ENCODE results near the gene SRR.

SRR gene

DNA sequence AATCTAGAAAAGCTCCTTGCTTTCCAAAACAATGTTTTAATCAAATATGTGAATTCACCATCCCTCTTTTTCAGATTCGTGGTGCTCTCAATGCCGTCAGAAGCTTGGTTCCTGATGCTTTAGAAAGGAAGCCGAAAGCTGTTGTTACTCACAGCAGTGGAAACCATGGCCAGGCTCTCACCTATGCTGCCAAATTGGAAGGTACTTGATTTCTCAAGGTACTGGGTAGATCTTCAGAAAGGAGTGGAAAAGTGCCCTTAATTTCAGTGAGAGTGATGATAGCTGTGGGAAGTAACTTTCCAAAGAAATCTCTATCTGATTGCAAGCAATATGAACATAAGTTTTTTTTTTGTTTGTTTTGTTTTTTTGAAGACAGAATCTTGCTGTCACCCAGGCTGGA, 14.0 kb downstream of the SRR start:
- H3K9me3 ChIP-seq (ENCODE audit: control insufficient read depth, low read length) = no peaks in the 10 kb centered on the region
- WGBS, 2 experiments = 93 to 95% methylated on average over 3 of the region's 3 CpGs

DNA sequence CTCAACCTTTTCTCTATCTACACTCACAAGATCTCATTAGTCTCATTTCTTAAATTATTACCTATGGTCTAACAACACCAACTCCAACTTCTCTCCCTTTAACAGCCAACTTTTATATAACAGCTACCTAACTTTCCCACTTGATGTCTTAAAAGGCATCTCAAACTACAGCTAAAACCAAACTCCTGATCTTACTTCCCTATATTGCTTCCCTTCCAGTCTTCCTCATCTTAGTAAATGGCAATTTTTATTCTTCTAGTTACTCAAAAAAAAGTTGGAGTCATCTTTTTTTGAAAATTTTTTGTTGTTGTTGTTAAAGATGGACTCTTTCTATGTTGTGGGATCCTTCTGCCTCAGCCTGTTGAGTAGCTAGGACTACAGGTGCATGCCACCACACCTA, 15.3 kb downstream of the SRR start:
- Histone ChIP-seq H3K27me3 (ENCODE audit: control insufficient read depth, insufficient read depth, low read length, poor library complexity, severe bottlenecking) (no peaks in the 10 kb centered on the region), H3K9me3 (ENCODE audit: control insufficient read depth, low read length) (no peaks in the 10 kb centered on the region), H3K4me1 (ENCODE audit: control insufficient read depth, insufficient read depth, low read length) (no peaks in the 10 kb centered on the region), H3K36me3 (ENCODE audit: control insufficient read depth, insufficient read depth, low read length) (peaks cover 15% of the 10 kb centered on the region), H3K4me3 (ENCODE audit: insufficient read depth, low read depth, low read length) (no peak overlapping the region), H3K27ac (ENCODE audit: insufficient read depth, low read depth, low read length, poor library complexity, severe bottlenecking) (no peak overlapping the region)

More for the DNA sequence above, 14.0 kb downstream of the SRR start:
- Histone ChIP-seq H3K4me3 (ENCODE audit: insufficient read depth, low read depth, low read length) (no peak overlapping the region), H3K4me1 (ENCODE audit: control insufficient read depth, insufficient read depth, low read length) (no peaks in the 10 kb centered on the region), H3K36me3 (ENCODE audit: control insufficient read depth, insufficient read depth, low read length) (peaks cover 2% of the 10 kb centered on the region), H3K27ac (ENCODE audit: insufficient read depth, low read depth, low read length, poor library complexity, severe bottlenecking) (no peak overlapping the region), H3K27me3 (ENCODE audit: control insufficient read depth, insufficient read depth, low read length, poor library complexity, severe bottlenecking) (no peaks in the 10 kb centered on the region)

DNA sequence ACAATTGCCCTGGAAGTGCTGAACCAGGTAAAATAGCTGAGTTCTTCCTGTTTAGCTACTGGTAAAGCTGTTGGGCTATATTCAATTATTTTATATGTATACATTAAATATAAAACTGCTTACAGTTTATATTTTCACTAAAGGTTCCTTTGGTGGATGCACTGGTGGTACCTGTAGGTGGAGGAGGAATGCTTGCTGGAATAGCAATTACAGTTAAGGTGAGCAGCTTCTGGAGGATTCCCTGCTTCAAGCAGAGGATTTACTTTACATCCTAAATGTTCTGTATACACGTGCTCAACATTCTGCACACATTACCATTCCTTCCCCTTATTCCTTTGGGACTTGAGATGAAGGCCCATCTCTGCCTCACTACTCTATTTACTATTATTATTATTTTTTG, 17.6 kb downstream of the SRR start:
- no peak overlapping the region for H3K27ac ChIP-seq (ENCODE audit: insufficient read depth, low read depth, low read length, poor library complexity, severe bottlenecking)
- H3K36me3 ChIP-seq (ENCODE audit: control insufficient read depth, insufficient read depth, low read length) = peaks cover 38% of the 10 kb centered on the region
- H3K27me3 ChIP-seq (ENCODE audit: control insufficient read depth, insufficient read depth, low read length, poor library complexity, severe bottlenecking) = no peaks in the 10 kb centered on the region
- H3K4me3 ChIP-seq (ENCODE audit: insufficient read depth, low read depth, low read length) = no peak overlapping the region
- H3K9me3 ChIP-seq (ENCODE audit: control insufficient read depth, low read length) = no peaks in the 10 kb centered on the region
- no peaks in the 10 kb centered on the region for H3K4me1 ChIP-seq (ENCODE audit: control insufficient read depth, insufficient read depth, low read length)
- WGBS, 2 experiments = 88 to 89% methylated on average over 1 of the region's 1 CpG

DNA sequence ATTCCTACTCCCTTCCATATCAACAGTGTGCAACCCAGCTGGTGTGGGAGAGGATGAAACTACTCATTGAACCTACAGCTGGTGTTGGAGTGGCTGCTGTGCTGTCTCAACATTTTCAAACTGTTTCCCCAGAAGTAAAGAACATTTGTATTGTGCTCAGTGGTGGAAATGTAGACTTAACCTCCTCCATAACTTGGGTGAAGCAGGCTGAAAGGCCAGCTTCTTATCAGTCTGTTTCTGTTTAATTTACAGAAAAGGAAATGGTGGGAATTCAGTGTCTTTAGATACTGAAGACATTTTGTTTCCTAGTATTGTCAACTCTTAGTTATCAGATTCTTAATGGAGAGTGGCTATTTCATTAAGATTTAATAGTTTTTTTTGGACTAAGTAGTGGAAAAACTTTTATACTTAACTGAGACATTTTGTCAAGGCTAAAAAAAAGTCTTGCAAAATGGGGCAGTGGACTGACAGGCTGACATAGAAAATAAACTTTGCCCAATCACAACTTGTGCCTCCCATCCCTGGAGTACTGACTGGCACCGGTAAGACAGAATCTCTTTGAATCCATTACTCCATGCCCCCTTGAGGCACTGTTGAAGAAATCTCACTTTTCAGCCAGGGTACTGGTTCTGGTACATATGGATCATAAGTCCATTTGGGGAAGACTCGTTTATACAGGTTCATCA, 20.0 kb downstream of the SRR start:
- H3K27me3 ChIP-seq (ENCODE audit: control insufficient read depth, insufficient read depth, low read length, poor library complexity, severe bottlenecking) = no peaks in the 10 kb centered on the region
- peaks cover 40% of the 10 kb centered on the region for H3K36me3 ChIP-seq (ENCODE audit: control insufficient read depth, insufficient read depth, low read length)
- no peak overlapping the region for H3K4me3 ChIP-seq (ENCODE audit: insufficient read depth, low read depth, low read length)
- no peaks in the 10 kb centered on the region for H3K4me1 ChIP-seq (ENCODE audit: control insufficient read depth, insufficient read depth, low read length)
- WGBS, 2 experiments = 90 to 93% methylated on average over 2 of the region's 2 CpGs
- H3K9me3 ChIP-seq (ENCODE audit: control insufficient read depth, low read length) = no peaks in the 10 kb centered on the region
- H3K27ac ChIP-seq (ENCODE audit: insufficient read depth, low read depth, low read length, poor library complexity, severe bottlenecking) = no peak overlapping the region

DNA sequence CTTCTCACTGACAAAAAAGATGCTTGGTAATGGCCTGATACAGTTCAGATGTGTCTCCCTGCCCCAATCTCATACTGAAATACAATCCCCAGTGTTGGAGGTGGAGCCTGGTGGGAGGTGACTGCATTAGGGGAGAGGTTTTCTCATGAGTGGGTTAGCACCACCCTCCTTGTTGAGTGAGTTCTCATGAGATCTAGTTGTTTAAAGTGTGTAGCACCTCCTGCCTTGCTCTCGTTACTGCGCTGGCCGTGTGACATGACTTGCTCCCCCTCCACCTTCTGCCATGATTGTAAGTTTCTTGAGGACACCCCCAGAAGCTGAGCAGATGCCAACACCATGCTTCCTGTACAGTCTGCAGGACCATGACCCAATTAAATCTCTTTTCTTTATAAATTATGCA, 27.6 kb downstream of the SRR start:
- Histone ChIP-seq H3K27ac (ENCODE audit: insufficient read depth, low read depth, low read length, poor library complexity, severe bottlenecking) (no peak overlapping the region), H3K4me3 (ENCODE audit: insufficient read depth, low read depth, low read length) (no peak overlapping the region), H3K27me3 (ENCODE audit: control insufficient read depth, insufficient read depth, low read length, poor library complexity, severe bottlenecking) (no peaks in the 10 kb centered on the region), H3K36me3 (ENCODE audit: control insufficient read depth, insufficient read depth, low read length) (peaks cover 63% of the 10 kb centered on the region), H3K9me3 (ENCODE audit: control insufficient read depth, low read length) (no peaks in the 10 kb centered on the region), H3K4me1 (ENCODE audit: control insufficient read depth, insufficient read depth, low read length) (peaks cover 7% of the 10 kb centered on the region)
- WGBS, 2 experiments = 79 to 84% methylated on average over 3 of the region's 3 CpGs

DNA sequence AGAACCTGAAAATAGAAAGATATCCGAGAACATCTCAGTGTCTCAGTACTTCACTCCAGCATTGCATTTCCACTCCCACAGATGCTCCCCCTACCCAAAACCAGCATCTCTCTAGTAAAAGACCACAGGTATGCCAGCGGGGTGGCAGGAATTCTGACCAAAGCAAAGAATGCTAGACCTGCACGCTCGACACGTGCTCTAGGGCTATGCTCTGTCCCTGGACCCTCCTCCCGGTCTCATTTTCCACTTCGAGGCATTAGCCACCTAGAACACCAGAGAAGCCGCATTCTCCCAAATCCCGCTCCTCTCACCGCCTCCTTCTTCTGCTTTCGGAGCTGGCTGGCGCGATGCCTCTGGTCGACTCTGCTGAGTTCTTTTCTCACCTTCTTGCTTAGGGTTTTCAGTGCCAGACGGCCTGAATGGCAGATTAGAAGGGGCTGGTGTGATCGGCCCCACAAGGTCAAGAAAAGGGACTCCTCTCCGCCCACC, 32.0 kb downstream of the SRR start:
- WGBS, 2 experiments = 3 to 4% methylated on average over 17 of the region's 17 CpGs
- Histone ChIP-seq H3K9me3 (ENCODE audit: control insufficient read depth, low read length) (no peaks in the 10 kb centered on the region), H3K27me3 (ENCODE audit: control insufficient read depth, insufficient read depth, low read length, poor library complexity, severe bottlenecking) (no peaks in the 10 kb centered on the region)

DNA sequence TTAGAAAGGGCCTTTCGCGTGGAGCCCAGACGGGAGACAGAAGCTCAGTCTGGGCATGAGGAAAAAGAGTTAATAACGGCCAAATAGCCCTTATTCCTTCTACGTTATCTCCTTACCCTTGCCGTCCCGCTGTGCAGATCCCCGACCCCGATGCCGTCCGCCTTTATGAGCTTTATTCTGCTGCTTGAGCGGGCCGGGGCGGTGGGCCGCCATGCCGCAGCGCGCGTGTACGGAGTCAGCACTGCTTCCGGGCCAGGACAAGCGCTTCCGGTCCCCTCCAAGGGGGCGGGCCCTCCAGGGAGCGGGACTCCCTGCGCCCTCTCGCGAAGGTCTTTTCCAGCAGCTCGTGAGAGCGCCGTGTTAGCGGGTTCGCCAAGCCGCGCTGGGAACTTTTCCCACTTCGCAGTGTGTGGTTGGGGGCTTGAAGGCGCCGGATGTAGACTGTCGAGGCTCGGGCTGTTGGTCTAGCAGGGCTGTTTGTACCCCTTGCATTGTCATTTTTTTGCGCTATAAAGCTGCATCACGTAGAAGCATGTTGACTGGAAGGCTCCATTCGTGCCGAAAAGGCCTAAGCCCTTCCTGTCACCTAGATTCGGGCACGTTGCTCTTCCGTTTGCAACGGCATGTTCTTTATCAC, 32.6 kb downstream of the SRR start, which contains the start of gene TSR1:
TSR1 (minus strand) TSS at position 243 of the 637 bp plus-strand sequence; CDS start at position 213, 30 bp downstream.
- WGBS, 2 experiments = 1% methylated on average over 48 of the region's 48 CpGs
- H3K36me3 ChIP-seq (ENCODE audit: control insufficient read depth, insufficient read depth, low read length) = peaks cover 34% of the 10 kb centered on the region

More for the DNA sequence above, 32.0 kb downstream of the SRR start:
- Histone ChIP-seq H3K27ac (ENCODE audit: insufficient read depth, low read depth, low read length, poor library complexity, severe bottlenecking) (no peak overlapping the region), H3K4me3 (ENCODE audit: insufficient read depth, low read depth, low read length) (peak overlapping the region; percentile 99), H3K36me3 (ENCODE audit: control insufficient read depth, insufficient read depth, low read length) (peaks cover 40% of the 10 kb centered on the region), H3K4me1 (ENCODE audit: control insufficient read depth, insufficient read depth, low read length) (peaks cover 7% of the 10 kb centered on the region)

DNA sequence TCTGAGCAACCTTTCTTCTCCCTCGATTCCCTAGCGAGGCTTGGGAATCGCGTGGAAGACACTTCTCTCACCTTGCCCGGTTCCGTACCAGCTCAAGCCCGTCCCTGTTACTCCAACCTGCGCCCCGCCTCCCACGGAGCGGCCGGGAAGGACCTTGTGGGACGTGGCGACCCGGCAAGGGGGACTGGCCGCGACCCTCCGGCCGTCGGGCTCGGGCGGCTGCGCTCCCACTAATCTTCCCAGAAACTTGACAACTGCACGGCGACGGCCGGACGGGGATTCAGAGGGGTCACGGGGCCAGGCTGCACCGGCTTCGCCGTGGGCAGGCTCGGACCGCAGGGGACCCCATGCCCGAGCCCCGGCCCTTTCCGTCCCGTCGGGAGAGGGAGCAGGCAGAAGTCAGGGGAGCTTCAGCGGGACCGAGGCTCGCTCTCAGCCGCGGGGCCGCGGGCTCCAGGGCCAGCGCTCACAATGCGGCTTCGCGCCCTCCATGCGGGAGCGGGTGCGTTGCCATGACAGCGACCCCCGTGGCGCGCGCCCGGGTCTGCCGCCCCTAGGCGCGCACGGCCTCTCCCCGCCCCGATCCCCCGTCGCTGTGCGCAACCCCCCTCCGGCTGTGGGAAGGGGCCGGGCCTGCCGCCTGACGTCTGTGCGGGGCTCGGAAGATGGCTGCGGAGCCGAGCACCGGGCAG, 33.2 kb downstream of the SRR start, which contains the start of gene SGSM2:
SGSM2 (plus strand) TSS at position 650 of the 692 bp plus-strand sequence. CDS start 188 bp downstream, outside the sequence.
- Histone ChIP-seq H3K9me3 (ENCODE audit: control insufficient read depth, low read length) (no peaks in the 10 kb centered on the region), H3K36me3 (ENCODE audit: control insufficient read depth, insufficient read depth, low read length) (peaks cover 28% of the 10 kb centered on the region), H3K4me3 (ENCODE audit: insufficient read depth, low read depth, low read length) (peak within 1 kb of the TSS; percentile 99), H3K4me1 (ENCODE audit: control insufficient read depth, insufficient read depth, low read length) (peaks cover 7% of the 10 kb centered on the region), H3K27me3 (ENCODE audit: control insufficient read depth, insufficient read depth, low read length, poor library complexity, severe bottlenecking) (no peaks in the 10 kb centered on the region), H3K27ac (ENCODE audit: insufficient read depth, low read depth, low read length, poor library complexity, severe bottlenecking) (peak within 1 kb of the TSS; percentile 79)
- WGBS, 2 experiments = 1% methylated on average over 77 of the region's 77 CpGs

More for the DNA sequence above, 32.6 kb downstream of the SRR start, which contains the start of gene TSR1:
- peak within 1 kb of the TSS; percentile 99 for H3K4me3 ChIP-seq (ENCODE audit: insufficient read depth, low read depth, low read length)
- H3K9me3 ChIP-seq (ENCODE audit: control insufficient read depth, low read length) = no peaks in the 10 kb centered on the region
- H3K4me1 ChIP-seq (ENCODE audit: control insufficient read depth, insufficient read depth, low read length) = peaks cover 7% of the 10 kb centered on the region
- H3K27ac ChIP-seq (ENCODE audit: insufficient read depth, low read depth, low read length, poor library complexity, severe bottlenecking) = peak within 1 kb of the TSS; percentile 79
- no peaks in the 10 kb centered on the region for H3K27me3 ChIP-seq (ENCODE audit: control insufficient read depth, insufficient read depth, low read length, poor library complexity, severe bottlenecking)

DNA sequence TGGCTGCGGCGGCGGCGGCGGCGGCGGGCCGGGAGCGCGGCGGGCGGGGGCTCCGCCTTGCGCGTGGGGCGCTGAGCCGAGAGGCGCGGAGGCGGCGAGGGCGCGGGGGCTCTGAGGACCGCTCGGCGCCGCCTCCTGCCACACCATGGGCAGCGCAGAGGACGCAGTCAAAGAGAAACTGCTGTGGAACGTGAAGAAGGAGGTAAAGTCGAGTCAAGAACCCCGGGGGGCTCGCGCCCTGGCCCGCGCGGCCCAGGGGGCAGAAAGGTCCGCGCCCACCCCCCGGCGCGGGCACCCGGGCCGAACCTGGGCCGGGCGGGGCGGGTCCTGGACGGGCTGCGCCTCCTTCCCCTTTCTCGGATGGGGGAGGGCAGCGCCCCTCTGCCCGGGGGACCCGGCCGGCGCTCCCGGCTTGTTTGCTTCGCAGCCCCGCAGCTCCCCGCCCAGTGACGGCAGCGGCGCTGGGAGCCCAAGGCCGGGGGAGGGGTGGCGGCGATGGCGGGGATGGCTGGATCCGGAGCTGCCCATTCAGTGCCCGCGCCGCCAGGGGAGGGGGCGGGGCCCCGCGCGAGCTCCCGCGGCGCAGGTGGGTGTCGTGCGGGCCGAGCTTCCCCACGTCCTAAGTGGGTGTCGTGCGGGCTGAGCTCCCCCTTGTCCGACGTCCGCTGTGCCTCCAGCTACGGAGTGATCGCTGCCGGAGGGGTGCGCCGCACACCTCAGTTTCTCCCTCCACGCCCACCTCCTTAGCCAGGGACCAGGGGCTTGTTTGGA, 34.0 kb downstream of the SRR start:
- no peaks in the 10 kb centered on the region for H3K27me3 ChIP-seq (ENCODE audit: control insufficient read depth, insufficient read depth, low read length, poor library complexity, severe bottlenecking)
- WGBS, 2 experiments = 0 to 1% methylated on average over 92 of the region's 92 CpGs
- H3K4me1 ChIP-seq (ENCODE audit: control insufficient read depth, insufficient read depth, low read length) = peaks cover 7% of the 10 kb centered on the region
- H3K36me3 ChIP-seq (ENCODE audit: control insufficient read depth, insufficient read depth, low read length) = peaks cover 25% of the 10 kb centered on the region
- H3K27ac ChIP-seq (ENCODE audit: insufficient read depth, low read depth, low read length, poor library complexity, severe bottlenecking) = no peak overlapping the region
- H3K4me3 ChIP-seq (ENCODE audit: insufficient read depth, low read depth, low read length) = peak overlapping the region; percentile 99
- no peaks in the 10 kb centered on the region for H3K9me3 ChIP-seq (ENCODE audit: control insufficient read depth, low read length)
